ENCODE measurements around the gene ARHGAP4.

The ARHGAP4 gene

DNA sequence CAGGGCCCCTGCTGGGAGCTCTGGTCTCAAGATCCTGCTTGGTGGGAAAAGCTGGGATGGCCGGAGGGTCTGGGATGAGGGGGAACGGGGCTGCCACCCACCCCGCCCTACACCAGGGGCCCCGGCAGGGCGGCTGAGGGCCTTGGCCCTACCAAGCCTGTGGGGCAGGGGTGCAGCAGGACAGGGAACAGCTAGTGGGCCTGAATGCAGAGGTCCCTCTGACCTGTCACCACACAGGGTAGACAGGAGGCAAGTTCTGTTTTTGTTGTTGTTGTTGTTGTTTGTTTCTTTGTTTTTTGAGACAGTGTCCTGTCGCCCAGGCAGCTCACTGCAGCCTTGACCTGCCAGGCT lies 18.7 kb upstream of the ARHGAP4 start:
- no peak overlapping the region for H3K27ac ChIP-seq
- no peaks in the 10 kb centered on the region for H3K9me3 ChIP-seq (ENCODE audit: low read depth, low read length)
- TF ChIP-seq FOXP2 (optimal IDR thresholded peaks at IDR 0.05; ENCODE audit: control extremely low read depth, extremely low read length, insufficient read depth) (no peak), EZH2 (IDR thresholded peaks at IDR 0.05) (no peak), POLR2AphosphoS5 (IDR thresholded peaks at IDR 0.05; ENCODE audit: borderline replicate concordance, low read depth, low read length) (no peak)
- peaks cover 3% of the 10 kb centered on the region; the same call in 1 of the 2 replicates for H3K36me3 ChIP-seq (ENCODE audit: insufficient read depth, low read length)
- H3K9ac ChIP-seq (ENCODE audit: insufficient read length), result no peak overlapping the region
- H3K4me3 ChIP-seq, result no peak overlapping the region
- DNase-seq (ENCODE audit: low read depth, low spot score), result no peak

DNA sequence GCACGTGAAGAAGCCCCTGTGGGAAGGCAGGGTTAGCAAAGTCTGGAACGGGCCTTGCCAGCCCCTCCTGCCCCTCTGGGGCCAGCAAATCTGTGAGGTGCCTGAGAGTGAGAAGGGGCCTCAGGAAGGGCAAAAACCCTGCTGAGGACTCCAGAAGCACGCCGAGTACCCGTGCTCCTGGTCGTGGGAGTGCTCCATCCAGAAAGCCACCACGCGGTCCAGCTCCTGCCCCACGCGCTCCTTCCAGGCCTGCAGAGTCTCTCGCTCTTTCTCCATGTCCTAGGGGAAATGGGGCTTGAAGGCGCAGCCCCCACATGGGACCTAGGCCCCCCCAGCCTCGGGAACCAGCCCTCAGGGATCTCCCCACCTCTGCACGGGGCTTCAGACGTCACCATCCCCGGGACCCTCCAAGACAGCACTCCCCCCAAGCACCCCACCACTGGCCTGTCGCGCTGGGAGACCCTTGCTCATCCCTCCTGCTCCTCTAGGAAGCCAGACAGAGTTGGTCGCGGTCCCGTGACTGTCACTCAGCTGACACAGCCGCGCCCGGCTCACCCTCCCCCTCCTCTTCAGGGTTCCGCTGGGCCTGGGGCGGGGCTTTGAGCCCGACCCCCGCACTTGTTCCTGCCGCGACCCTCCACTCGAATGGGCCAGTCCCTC lies 18.2 kb upstream of the ARHGAP4 start, which contains the start of gene RENBP:
Gene RENBP, minus strand, starts transcription at position 504 of the 660 bp plus-strand sequence. Its CDS starts 33 bp downstream, at position 471.
- no peaks in the 10 kb centered on the region; the same call in 1 of the 2 replicates for H3K36me3 ChIP-seq (ENCODE audit: insufficient read depth, low read length)
- H3K9me3 ChIP-seq (ENCODE audit: low read depth, low read length), result no peaks in the 10 kb centered on the region
- no peak for TF ChIP-seq EZH2 (IDR thresholded peaks at IDR 0.05)
- no peak for TF ChIP-seq POLR2AphosphoS5 (IDR thresholded peaks at IDR 0.05; ENCODE audit: borderline replicate concordance, low read depth, low read length)
- no peak for TF ChIP-seq FOXP2 (optimal IDR thresholded peaks at IDR 0.05; ENCODE audit: control extremely low read depth, extremely low read length, insufficient read depth)
- 0 out of 2 replicates have a peak within 1 kb of the TSS, but pooled peaks have one; percentile 55 for H3K4me3 ChIP-seq
- no peak within 1 kb of the TSS for H3K27ac ChIP-seq
- no peak within 1 kb of the TSS for H3K9ac ChIP-seq (ENCODE audit: insufficient read length)
- no peak for DNase-seq (ENCODE audit: low read depth, low spot score)

DNA sequence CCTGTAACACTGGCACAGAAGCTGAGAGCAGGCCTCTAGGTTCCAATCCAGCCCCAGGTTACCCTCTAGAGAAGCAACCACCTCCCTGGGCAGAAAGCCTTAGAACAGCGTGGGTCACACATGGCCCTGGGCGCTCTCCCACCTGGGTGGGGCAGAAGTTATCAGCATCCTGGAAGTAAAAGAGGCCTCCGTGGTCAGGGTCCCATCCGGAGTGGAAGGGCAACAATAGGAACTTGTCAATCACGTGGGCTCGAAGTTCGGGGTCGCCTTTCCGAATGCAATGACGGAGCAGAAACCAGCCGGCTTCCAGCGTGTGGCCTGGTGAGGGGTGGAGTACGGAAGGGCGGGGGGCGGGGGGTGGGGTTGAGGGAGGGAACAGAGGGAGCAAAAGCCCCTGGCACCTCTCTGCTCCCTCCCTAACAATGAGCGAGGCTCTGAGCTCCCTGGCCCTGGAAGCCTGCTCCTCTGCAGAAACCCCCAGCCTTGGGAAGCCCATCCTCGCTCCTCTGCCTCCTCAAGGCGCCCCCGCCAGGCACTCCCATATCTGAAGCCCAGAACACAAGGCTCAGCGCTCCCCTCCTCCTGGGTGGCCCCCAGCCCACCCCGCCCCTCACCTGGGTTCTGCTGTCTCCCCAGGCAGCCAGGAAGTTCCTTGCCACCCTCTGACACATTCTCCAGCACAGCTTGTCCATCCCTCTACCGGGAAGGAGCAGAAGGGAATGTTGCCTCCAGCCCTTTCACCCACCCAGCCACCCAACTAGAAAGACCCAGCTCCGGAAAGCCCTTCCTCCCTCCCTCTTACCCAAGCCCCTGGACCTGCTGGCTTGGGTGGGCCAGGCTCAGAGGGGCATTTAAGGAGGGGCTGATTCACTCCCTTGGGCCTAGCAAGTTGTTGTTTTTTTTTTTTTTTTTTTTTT lies 15.5 kb upstream of the ARHGAP4 start:
- Histone ChIP-seq H3K36me3 (ENCODE audit: insufficient read depth, low read length) (no peaks in the 10 kb centered on the region), H3K9me3 (ENCODE audit: low read depth, low read length) (no peaks in the 10 kb centered on the region), H3K4me3 (no peak overlapping the region), H3K27ac (no peak overlapping the region; the same call in 1 of the 2 replicates), H3K9ac (ENCODE audit: insufficient read length) (peak overlapping the region; percentile 51)
- TF ChIP-seq EZH2 (IDR thresholded peaks at IDR 0.05) (no peak), FOXP2 (optimal IDR thresholded peaks at IDR 0.05; ENCODE audit: control extremely low read depth, extremely low read length, insufficient read depth) (no peak), POLR2AphosphoS5 (IDR thresholded peaks at IDR 0.05; ENCODE audit: borderline replicate concordance, low read depth, low read length) (no peak)
- no peak for DNase-seq (ENCODE audit: low read depth, low spot score)

GRCh38 chrX:153939573-153939972 lies 13.5 kb upstream of the ARHGAP4 start:
- no peak for DNase-seq (ENCODE audit: low read depth, low spot score)
- Histone ChIP-seq H3K4me3 (no peak overlapping the region), H3K36me3 (ENCODE audit: insufficient read depth, low read length) (no peaks in the 10 kb centered on the region), H3K9ac (ENCODE audit: insufficient read length) (no peak overlapping the region), H3K9me3 (ENCODE audit: low read depth, low read length) (no peaks in the 10 kb centered on the region), H3K27ac (no peak overlapping the region)
- TF ChIP-seq POLR2AphosphoS5 (IDR thresholded peaks at IDR 0.05; ENCODE audit: borderline replicate concordance, low read depth, low read length), result no peak
- no peak for TF ChIP-seq FOXP2 (optimal IDR thresholded peaks at IDR 0.05; ENCODE audit: control extremely low read depth, extremely low read length, insufficient read depth)
- TF ChIP-seq EZH2 (IDR thresholded peaks at IDR 0.05), result no peak

DNA sequence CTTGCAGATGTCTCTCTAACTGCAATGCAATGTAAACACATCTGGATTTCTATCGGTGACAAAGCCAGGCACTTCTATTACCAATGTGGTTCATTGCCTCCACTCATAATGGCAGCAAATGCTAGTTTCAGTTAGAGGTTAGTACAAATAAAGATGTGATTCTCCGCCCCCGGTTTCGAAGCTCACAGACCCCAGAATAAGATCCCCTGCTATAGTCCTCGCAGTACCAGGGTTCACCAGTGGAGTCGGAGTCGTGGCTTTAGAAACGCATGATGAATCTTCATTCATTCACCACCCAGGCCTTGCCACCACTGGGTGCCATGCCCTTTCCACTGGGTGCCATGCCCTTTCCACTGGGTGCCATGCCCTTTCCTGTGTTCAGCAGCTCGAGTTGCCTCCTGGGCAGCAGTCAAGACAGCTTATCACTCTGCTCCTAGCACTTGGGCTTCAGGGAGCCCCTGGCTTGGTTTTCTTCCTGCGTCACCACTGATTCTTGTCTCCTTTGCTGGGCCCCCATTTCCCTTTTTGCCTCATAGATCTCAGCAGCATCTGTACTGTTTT lies 12.2 kb upstream of the ARHGAP4 start:
- Histone ChIP-seq H3K36me3 (ENCODE audit: insufficient read depth, low read length) (no peaks in the 10 kb centered on the region), H3K27ac (no peak overlapping the region), H3K9me3 (ENCODE audit: low read depth, low read length) (no peaks in the 10 kb centered on the region), H3K9ac (ENCODE audit: insufficient read length) (no peak overlapping the region), H3K4me3 (no peak overlapping the region)
- no peak for DNase-seq (ENCODE audit: low read depth, low spot score)
- TF ChIP-seq POLR2AphosphoS5 (IDR thresholded peaks at IDR 0.05; ENCODE audit: borderline replicate concordance, low read depth, low read length), result no peak

- H3K9ac ChIP-seq (ENCODE audit: insufficient read length), result no peak overlapping the region
- TF ChIP-seq FOXP2 (optimal IDR thresholded peaks at IDR 0.05; ENCODE audit: control extremely low read depth, extremely low read length, insufficient read depth), result no peak
- TF ChIP-seq EZH2 (IDR thresholded peaks at IDR 0.05), result no peak
- no peak for TF ChIP-seq POLR2AphosphoS5 (IDR thresholded peaks at IDR 0.05; ENCODE audit: borderline replicate concordance, low read depth, low read length)
- no peak overlapping the region for H3K4me3 ChIP-seq
- no peak overlapping the region for H3K27ac ChIP-seq
- DNase-seq (ENCODE audit: low read depth, low spot score), result no peak
- peaks cover under 1% of the 10 kb centered on the region; the same call in 1 of the 2 replicates for H3K36me3 ChIP-seq (ENCODE audit: insufficient read depth, low read length)
- no peaks in the 10 kb centered on the region for H3K9me3 ChIP-seq (ENCODE audit: low read depth, low read length)
Measured at GRCh38 chrX:153937056-153937455, 11.0 kb upstream of the ARHGAP4 start.

DNA sequence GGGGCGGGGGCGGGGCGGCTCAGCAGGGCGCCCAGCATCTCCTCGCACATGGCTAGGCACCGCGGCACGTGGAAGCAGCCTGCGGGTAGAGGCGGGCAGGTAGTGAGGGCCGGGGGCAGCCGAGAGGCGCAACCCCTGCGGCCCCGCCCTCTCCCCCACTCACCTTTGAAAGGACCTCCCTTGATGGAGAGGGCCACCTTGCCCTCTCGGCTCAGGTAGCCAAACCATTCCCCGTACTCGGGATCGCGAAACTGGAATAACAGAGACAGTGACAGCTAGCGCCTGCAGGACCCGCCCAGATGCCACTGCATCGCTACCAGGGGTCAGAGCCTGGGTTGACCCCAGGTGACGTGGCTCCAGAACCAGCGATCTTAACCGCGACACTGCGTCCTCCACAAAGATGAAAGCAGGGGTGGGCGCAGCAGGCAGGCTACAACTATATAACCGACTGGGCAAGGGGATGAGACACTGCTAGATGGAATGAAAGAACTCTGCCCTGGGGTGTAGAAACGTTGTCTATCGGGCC lies 9.3 kb upstream of the ARHGAP4 start:
- H3K27ac ChIP-seq, result no peak overlapping the region
- H3K9ac ChIP-seq (ENCODE audit: insufficient read length), result no peak overlapping the region
- peak overlapping the region; percentile 60 for H3K4me3 ChIP-seq
- TF ChIP-seq FOXP2 (optimal IDR thresholded peaks at IDR 0.05; ENCODE audit: control extremely low read depth, extremely low read length, insufficient read depth) (no peak), POLR2AphosphoS5 (IDR thresholded peaks at IDR 0.05; ENCODE audit: borderline replicate concordance, low read depth, low read length) (no peak), EZH2 (IDR thresholded peaks at IDR 0.05) (no peak)
- no peaks in the 10 kb centered on the region for H3K9me3 ChIP-seq (ENCODE audit: low read depth, low read length)
- H3K36me3 ChIP-seq (ENCODE audit: insufficient read depth, low read length), result peaks cover 5% of the 10 kb centered on the region; the same call in 1 of the 2 replicates
- no peak for DNase-seq (ENCODE audit: low read depth, low spot score)
